MM.1S (cell line): ENCODE results near the gene IL17RD.

Experiments used
- EZH2 ChIP-seq: fragments of 300-600 bp; sonication (generic); optimal IDR thresholded peaks from 2 replicates; pipeline ENCODE3; 2017; ENCODE audit warnings: low read depth, mild to moderate bottlenecking, antibody characterized with exemption, low read length, mixed read lengths
- EZH2phosphoT487 ChIP-seq: fragments of 300-600 bp; sonication (generic); IDR thresholded peaks from 2 replicates; pipeline ENCODE4 v1.6.1; 2018; ENCODE audit warnings: antibody characterized with exemption, low read length
- TF ChIP-seq, protein P1 (sequence below): fragments of 300-600 bp; sonication (generic); IDR thresholded peaks from 2 replicates; pipeline ENCODE4 v1.5.1; 2016; ENCODE audit warnings: antibody characterized with exemption, low read length, mixed read lengths

DNA sequence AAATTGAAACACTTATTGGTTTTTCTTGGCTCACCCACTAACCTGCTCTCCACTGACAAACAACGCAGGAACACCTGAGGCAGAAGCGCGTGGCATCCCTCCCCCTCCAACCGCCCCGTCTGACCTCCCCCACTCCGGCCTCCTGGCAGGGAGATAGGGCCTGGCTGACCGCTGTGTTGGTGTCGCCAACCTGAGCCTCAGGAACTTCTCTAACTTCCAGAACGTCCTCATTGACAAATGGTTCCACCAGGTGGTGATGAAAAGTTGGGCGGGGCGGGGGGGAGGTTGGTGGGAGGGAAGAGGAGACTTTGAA, 22.8 kb downstream of the IL17RD start:
- no peak for TF ChIP-seq EZH2
- TF ChIP-seq, protein P1, sequence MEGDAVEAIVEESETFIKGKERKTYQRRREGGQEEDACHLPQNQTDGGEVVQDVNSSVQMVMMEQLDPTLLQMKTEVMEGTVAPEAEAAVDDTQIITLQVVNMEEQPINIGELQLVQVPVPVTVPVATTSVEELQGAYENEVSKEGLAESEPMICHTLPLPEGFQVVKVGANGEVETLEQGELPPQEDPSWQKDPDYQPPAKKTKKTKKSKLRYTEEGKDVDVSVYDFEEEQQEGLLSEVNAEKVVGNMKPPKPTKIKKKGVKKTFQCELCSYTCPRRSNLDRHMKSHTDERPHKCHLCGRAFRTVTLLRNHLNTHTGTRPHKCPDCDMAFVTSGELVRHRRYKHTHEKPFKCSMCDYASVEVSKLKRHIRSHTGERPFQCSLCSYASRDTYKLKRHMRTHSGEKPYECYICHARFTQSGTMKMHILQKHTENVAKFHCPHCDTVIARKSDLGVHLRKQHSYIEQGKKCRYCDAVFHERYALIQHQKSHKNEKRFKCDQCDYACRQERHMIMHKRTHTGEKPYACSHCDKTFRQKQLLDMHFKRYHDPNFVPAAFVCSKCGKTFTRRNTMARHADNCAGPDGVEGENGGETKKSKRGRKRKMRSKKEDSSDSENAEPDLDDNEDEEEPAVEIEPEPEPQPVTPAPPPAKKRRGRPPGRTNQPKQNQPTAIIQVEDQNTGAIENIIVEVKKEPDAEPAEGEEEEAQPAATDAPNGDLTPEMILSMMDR: no peak
- TF ChIP-seq EZH2phosphoT487: no peak
